Placental pericyte (primary cell): ENCODE data around the gene C21orf91. TPM values are rescaled to one million over a fixed set of nuclear protein-coding genes. Genes with fewer than 3 reads are reported as not detected.

Experiments
- total RNA-seq: library from RNA; depleted of rRNA; stranded (reverse); fragments of >200 nt; gene quantifications from 2 replicates; pipeline ENCODE4 v1.2.3, GENCODE V29; 2012

Gene C21orf91
- total RNA-seq: 4.2 and 8.4 TPM in 2 replicates

GRCh38 chr21:17819114-17819876 is at the start of gene C21orf91:
Gene C21orf91 (minus strand): TSS chr21:17819356. CDS start chr21:17818318, 1,038 bp downstream.

Other genes starting within 250 kb of the C21orf91 start
- gene BTG3, start 206.5 kb downstream of the C21orf91 start, total RNA-seq: 27.4 and 29.3 TPM in 2 replicates